HEK293 (cell line): Measurements from ENCODE around the gene E2F4.
A peak's percentile ranks its signal among the peaks of the same experiment; 100 is the strongest.

Experiments
- CTCF ChIA-PET: fragments of 350-600 bp; formaldehyde crosslinking; extraction: SDS; loops from one replicate; lab custom pipeline; 2021; ENCODE audit warnings: antibody characterized with exemption; lab: Yijun Ruan, JAX
- POLR2A ChIA-PET: fragments of 300-600 bp; formaldehyde crosslinking; extraction: SDS; loops from one replicate; lab custom pipeline; 2020; ENCODE audit warnings: antibody characterized with exemption, inconsistent platforms; lab: Yijun Ruan, JAX
- H3K27ac ChIP-seq: fragments of 200-500 bp; sonication (Bioruptor generic); 2 replicates; pipeline ENCODE4 v1.5.1; 2014; ENCODE audit warnings: low read depth, low read length, control low read depth, inconsistent platforms; ENCODE audit errors: extremely low read depth
- H3K36me3 ChIP-seq, 2 experiments: fragments of 200-500 bp in 1 of 2; sonication (Bioruptor generic) in 1 of 2; 1 replicate in 1 of 2; 2 replicates in 1 of 2; pipeline ENCODE4 v1.5.1; 2014 to 2017; ENCODE audit warnings: inconsistent platforms in 2 of 2, low read length in 2 of 2; ENCODE audit not compliant: control insufficient read depth in 2 of 2, insufficient read depth in 1 of 2
- H3K4me1 ChIP-seq: fragments of 200-500 bp; sonication (Bioruptor generic); 2 replicates; pipeline ENCODE4 v1.5.1; 2014; ENCODE audit warnings: mild to moderate bottlenecking, low read length, inconsistent platforms; ENCODE audit not compliant: control insufficient read depth, insufficient read depth
- H3K4me3 ChIP-seq: 2 replicates; pipeline ENCODE4 v1.5.1; 2011; ENCODE audit warnings: low read depth, mild to moderate bottlenecking, control low read depth, low read length, moderate library complexity
- H3K9me3 ChIP-seq: fragments of 200-500 bp; sonication (Bioruptor generic); 2 replicates; pipeline ENCODE4 v1.5.1; 2014; ENCODE audit warnings: low read depth, low read length, inconsistent platforms; ENCODE audit not compliant: control insufficient read depth, insufficient read depth
- BCL11A ChIP-seq: fragments of 450-650 bp; formaldehyde crosslinking; IDR thresholded peaks from 2 replicates; pipeline ENCODE4 v1.5.1; 2016; ENCODE audit warnings: low read depth, missing biosample characterization, missing genetic modification characterization
- BCL11B ChIP-seq: fragments of 450-650 bp; formaldehyde crosslinking; IDR thresholded peaks from 2 replicates; pipeline ENCODE4 v1.5.1; 2016; ENCODE audit warnings: low read depth, missing biosample characterization, missing genetic modification characterization
- IKZF3 ChIP-seq: fragments of 450-650 bp; IDR thresholded peaks from 2 replicates; pipeline ENCODE4 v1.5.0; 2018; ENCODE audit warnings: missing biosample characterization, mild to moderate bottlenecking, missing genetic modification characterization, moderate library complexity
- MZF1 ChIP-seq: fragments of 450-650 bp; formaldehyde crosslinking; IDR thresholded peaks from 2 replicates; pipeline ENCODE4 v1.5.1; 2017; ENCODE audit warnings: missing biosample characterization, missing genetic modification characterization, borderline replicate concordance
- SCRT2 ChIP-seq: fragments of 450-650 bp; formaldehyde crosslinking; IDR thresholded peaks from 2 replicates; pipeline ENCODE4 v1.5.1; 2016; ENCODE audit warnings: missing biosample characterization, missing genetic modification characterization
- SETDB1 ChIP-seq: IDR thresholded peaks from one replicate; pipeline ENCODE4 v1.6.1; 2017; ENCODE audit warnings: mild to moderate bottlenecking, low read length, moderate library complexity, mixed read lengths; ENCODE audit not compliant: insufficient read length
- SP7 ChIP-seq: fragments of 450-650 bp; formaldehyde crosslinking; IDR thresholded peaks from 2 replicates; pipeline ENCODE4 v1.5.1; 2016; ENCODE audit warnings: missing biosample characterization, missing genetic modification characterization
- TRIM28 ChIP-seq: IDR thresholded peaks from 2 replicates; pipeline ENCODE4 v1.6.1; 2011; ENCODE audit warnings: low read length, control low read depth, borderline replicate concordance
- YY2 ChIP-seq: fragments of 450-650 bp; formaldehyde crosslinking; IDR thresholded peaks from 2 replicates; pipeline ENCODE4 v1.5.1; 2016; ENCODE audit warnings: missing biosample characterization, missing genetic modification characterization
- ZBTB48 ChIP-seq: fragments of 450-650 bp; formaldehyde crosslinking; IDR thresholded peaks from 2 replicates; pipeline ENCODE4 v1.5.1; 2016; ENCODE audit warnings: missing biosample characterization, missing genetic modification characterization
- ZNF10 ChIP-seq: fragments of 450-650 bp; formaldehyde crosslinking; IDR thresholded peaks from 2 replicates; pipeline ENCODE4 v1.5.1; 2017; ENCODE audit warnings: missing biosample characterization, missing genetic modification characterization
- ZNF302 ChIP-seq: fragments of 450-650 bp; formaldehyde crosslinking; IDR thresholded peaks from 2 replicates; pipeline ENCODE4 v1.5.1; 2016; ENCODE audit warnings: missing biosample characterization, missing genetic modification characterization, low read depth
- ZNF473 ChIP-seq: fragments of 450-650 bp; formaldehyde crosslinking; IDR thresholded peaks from 2 replicates; pipeline ENCODE4 v1.5.1; 2017; ENCODE audit warnings: missing biosample characterization, missing genetic modification characterization
- ZNF777 ChIP-seq: fragments of 450-650 bp; formaldehyde crosslinking; IDR thresholded peaks from 2 replicates; pipeline ENCODE4 v1.5.1; 2017; ENCODE audit warnings: missing biosample characterization, missing genetic modification characterization, borderline replicate concordance
- TF ChIP-seq, protein P1 (sequence below): fragments of 450-650 bp; formaldehyde crosslinking; IDR thresholded peaks from 2 replicates; pipeline ENCODE4 v1.5.1; 2016; ENCODE audit warnings: missing biosample characterization, missing genetic modification characterization
- TF ChIP-seq, protein P2 (sequence below): fragments of 450-650 bp; formaldehyde crosslinking; IDR thresholded peaks from 2 replicates; pipeline ENCODE4 v1.5.1; 2016; ENCODE audit warnings: missing biosample characterization, missing genetic modification characterization
- TF ChIP-seq, protein P3 (sequence below): fragments of 450-650 bp; formaldehyde crosslinking; conservative IDR thresholded peaks from 2 replicates; pipeline ENCODE4 v1.5.1; 2016; ENCODE audit warnings: low read depth, missing biosample characterization, missing genetic modification characterization
- TF ChIP-seq, protein P4 (sequence below): fragments of 450-650 bp; formaldehyde crosslinking; IDR thresholded peaks from 2 replicates; pipeline ENCODE4 v1.5.1; 2016; ENCODE audit warnings: missing biosample characterization, missing genetic modification characterization, borderline replicate concordance

E2F4 gene

DNA sequence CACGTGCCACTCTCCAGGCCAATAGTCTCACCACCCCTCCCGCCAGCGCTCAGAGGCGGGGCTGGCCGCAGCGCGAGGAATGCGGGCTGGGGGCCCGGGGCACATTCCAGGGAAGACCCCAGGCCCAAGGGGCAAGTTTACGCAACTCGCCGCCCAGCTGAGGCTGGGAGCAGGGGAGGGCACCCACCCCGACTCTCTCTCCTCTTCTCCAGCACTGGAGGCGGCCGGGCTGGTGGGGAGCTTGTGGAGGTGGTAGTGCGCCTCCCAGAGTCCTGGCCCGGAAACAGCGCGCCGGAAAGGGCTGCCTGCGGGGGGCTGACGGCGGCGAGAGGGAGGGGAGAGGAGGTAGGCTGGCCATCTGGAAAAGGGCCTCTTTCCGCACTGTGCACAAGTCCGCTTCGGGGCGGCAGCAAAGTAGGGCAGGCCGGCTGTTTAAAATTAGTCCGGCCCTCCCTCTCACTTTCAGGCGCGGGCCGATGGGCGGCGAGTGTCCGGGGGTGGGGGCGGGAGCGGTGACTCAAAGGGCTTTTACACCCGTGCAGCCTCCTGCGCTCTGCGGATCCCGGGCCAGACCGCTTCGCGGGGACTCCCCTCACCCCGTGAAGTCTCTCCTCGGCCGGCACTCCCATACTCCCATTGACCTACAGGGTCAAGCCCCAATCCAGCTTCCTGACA lies 54.3 kb downstream of the E2F4 start (continued):
- TF ChIP-seq TRIM28 (no peak), SETDB1 (no peak), ZNF473 (tag by site-specific recombination) (no peak), IKZF3 (tag by site-specific recombination) (peak; percentile 71), BCL11B (no peak), SP7 (tag by site-specific recombination) (peak; percentile 75)
- TF ChIP-seq, protein P1, sequence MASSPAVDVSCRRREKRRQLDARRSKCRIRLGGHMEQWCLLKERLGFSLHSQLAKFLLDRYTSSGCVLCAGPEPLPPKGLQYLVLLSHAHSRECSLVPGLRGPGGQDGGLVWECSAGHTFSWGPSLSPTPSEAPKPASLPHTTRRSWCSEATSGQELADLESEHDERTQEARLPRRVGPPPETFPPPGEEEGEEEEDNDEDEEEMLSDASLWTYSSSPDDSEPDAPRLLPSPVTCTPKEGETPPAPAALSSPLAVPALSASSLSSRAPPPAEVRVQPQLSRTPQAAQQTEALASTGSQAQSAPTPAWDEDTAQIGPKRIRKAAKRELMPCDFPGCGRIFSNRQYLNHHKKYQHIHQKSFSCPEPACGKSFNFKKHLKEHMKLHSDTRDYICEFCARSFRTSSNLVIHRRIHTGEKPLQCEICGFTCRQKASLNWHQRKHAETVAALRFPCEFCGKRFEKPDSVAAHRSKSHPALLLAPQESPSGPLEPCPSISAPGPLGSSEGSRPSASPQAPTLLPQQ (tag by site-specific recombination): peak; percentile 65; the same call in 1 of the 2 replicates

DNA sequence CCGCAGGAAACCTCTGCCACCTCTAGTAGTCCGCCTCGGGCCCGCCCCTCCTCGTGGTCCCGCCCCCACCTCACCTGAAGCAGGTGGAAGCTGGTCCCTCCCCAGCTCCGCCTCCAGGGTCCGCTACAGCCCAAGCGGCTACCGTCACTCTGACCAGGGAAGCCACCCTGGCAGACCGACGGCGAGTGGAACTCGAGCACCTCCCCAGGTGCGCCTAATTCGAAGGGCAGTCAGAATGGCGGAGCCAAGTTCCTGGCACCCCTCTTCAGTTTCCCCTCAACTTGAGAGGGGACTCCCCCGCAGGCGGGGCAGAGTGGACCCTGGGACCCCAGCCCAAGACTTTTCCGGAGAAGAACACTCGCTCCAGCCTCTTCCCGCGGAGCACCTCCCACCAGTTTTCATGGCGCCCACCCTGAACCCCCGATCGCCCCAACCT lies 54.8 kb downstream of the E2F4 start:
- peak overlapping the region; percentile 75; the same call in 1 of the 2 replicates for H3K27ac ChIP-seq
- POLR2A ChIA-PET: interaction anchor here (0.6 to 7.4 kb wide), 11 partner anchors 10 to 286 kb away, joined by 3 to 109 read pairs (median 4); partner anchors contain the start of genes ATP6V0D1, EXOC3L1, LRRC36 and TMEM208
- TF ChIP-seq ZNF777 (tag by site-specific recombination) (peak; percentile 71; the same call in 1 of the 2 replicates), ZBTB48 (no peak), BCL11A (tag by site-specific recombination) (peak; percentile 92; the same call in 1 of the 2 replicates), ZNF10 (tag by site-specific recombination) (0 out of 2 replicates have a peak, but pooled peaks have one; percentile 9), MZF1 (no peak), SCRT2 (tag by site-specific recombination) (no peak), ZNF302 (tag by site-specific recombination) (no peak), YY2 (tag by site-specific recombination) (peak; percentile 57; the same call in 1 of the 2 replicates)
- TF ChIP-seq, protein P2, sequence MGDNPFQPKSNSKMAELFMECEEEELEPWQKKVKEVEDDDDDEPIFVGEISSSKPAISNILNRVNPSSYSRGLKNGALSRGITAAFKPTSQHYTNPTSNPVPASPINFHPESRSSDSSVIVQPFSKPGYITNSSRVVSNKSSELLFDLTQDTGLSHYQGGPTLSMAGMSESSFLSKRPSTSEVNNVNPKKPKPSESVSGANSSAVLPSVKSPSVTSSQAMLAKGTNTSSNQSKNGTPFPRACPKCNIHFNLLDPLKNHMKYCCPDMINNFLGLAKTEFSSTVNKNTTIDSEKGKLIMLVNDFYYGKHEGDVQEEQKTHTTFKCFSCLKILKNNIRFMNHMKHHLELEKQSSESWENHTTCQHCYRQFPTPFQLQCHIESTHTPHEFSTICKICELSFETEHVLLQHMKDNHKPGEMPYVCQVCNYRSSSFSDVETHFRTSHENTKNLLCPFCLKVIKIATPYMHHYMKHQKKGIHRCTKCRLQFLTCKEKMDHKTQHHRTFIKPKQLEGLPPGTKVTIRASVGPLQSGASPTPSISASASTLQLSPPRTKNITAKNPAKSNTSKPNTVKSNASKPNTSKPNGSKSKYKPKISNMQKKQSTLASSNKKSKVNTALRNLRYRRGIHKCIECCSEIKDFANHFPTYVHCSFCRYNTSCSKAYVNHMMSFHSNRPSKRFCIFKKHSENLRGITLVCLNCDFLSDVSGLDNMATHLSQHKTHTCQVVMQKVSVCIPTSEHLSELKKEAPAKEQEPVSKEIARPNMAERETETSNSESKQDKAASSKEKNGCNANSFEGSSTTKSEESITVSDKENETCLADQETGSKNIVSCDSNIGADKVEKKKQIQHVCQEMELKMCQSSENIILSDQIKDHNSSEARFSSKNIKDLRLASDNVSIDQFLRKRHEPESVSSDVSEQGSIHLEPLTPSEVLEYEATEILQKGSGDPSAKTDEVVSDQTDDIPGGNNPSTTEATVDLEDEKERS (tag by site-specific recombination): no peak
- TF ChIP-seq, protein P3, sequence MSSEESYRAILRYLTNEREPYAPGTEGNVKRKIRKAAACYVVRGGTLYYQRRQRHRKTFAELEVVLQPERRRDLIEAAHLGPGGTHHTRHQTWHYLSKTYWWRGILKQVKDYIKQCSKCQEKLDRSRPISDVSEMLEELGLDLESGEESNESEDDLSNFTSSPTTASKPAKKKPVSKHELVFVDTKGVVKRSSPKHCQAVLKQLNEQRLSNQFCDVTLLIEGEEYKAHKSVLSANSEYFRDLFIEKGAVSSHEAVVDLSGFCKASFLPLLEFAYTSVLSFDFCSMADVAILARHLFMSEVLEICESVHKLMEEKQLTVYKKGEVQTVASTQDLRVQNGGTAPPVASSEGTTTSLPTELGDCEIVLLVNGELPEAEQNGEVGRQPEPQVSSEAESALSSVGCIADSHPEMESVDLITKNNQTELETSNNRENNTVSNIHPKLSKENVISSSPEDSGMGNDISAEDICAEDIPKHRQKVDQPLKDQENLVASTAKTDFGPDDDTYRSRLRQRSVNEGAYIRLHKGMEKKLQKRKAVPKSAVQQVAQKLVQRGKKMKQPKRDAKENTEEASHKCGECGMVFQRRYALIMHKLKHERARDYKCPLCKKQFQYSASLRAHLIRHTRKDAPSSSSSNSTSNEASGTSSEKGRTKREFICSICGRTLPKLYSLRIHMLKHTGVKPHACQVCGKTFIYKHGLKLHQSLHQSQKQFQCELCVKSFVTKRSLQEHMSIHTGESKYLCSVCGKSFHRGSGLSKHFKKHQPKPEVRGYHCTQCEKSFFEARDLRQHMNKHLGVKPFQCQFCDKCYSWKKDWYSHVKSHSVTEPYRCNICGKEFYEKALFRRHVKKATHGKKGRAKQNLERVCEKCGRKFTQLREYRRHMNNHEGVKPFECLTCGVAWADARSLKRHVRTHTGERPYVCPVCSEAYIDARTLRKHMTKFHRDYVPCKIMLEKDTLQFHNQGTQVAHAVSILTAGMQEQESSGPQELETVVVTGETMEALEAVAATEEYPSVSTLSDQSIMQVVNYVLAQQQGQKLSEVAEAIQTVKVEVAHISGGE (tag by site-specific recombination): no peak
- TF ChIP-seq, protein P4, sequence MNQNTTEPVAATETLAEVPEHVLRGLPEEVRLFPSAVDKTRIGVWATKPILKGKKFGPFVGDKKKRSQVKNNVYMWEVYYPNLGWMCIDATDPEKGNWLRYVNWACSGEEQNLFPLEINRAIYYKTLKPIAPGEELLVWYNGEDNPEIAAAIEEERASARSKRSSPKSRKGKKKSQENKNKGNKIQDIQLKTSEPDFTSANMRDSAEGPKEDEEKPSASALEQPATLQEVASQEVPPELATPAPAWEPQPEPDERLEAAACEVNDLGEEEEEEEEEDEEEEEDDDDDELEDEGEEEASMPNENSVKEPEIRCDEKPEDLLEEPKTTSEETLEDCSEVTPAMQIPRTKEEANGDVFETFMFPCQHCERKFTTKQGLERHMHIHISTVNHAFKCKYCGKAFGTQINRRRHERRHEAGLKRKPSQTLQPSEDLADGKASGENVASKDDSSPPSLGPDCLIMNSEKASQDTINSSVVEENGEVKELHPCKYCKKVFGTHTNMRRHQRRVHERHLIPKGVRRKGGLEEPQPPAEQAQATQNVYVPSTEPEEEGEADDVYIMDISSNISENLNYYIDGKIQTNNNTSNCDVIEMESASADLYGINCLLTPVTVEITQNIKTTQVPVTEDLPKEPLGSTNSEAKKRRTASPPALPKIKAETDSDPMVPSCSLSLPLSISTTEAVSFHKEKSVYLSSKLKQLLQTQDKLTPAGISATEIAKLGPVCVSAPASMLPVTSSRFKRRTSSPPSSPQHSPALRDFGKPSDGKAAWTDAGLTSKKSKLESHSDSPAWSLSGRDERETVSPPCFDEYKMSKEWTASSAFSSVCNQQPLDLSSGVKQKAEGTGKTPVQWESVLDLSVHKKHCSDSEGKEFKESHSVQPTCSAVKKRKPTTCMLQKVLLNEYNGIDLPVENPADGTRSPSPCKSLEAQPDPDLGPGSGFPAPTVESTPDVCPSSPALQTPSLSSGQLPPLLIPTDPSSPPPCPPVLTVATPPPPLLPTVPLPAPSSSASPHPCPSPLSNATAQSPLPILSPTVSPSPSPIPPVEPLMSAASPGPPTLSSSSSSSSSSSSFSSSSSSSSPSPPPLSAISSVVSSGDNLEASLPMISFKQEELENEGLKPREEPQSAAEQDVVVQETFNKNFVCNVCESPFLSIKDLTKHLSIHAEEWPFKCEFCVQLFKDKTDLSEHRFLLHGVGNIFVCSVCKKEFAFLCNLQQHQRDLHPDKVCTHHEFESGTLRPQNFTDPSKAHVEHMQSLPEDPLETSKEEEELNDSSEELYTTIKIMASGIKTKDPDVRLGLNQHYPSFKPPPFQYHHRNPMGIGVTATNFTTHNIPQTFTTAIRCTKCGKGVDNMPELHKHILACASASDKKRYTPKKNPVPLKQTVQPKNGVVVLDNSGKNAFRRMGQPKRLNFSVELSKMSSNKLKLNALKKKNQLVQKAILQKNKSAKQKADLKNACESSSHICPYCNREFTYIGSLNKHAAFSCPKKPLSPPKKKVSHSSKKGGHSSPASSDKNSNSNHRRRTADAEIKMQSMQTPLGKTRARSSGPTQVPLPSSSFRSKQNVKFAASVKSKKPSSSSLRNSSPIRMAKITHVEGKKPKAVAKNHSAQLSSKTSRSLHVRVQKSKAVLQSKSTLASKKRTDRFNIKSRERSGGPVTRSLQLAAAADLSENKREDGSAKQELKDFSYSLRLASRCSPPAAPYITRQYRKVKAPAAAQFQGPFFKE (tag by site-specific recombination): no peak

More for the DNA sequence above, 54.8 kb downstream of the E2F4 start:
- Histone ChIP-seq H3K4me3 (peak overlapping the region; percentile 69), H3K4me1 (peaks cover 9% of the 10 kb centered on the region), H3K9me3 (no peaks in the 10 kb centered on the region), H3K36me3 (peaks cover 0 to 7% of the 10 kb centered on the region in 2 experiments; a peak in 1 of 3 replicates)
- CTCF ChIA-PET: interaction anchor here (0.6 to 2.3 kb wide), 10 partner anchors 12 to 216 kb away, joined by 3 to 7 read pairs (median 4); partner anchors contain the start of genes KCTD19, LRRC36, TMEM208 and TPPP3
